SW480 (cell line): ENCODE data around the gene PMPCA.

Source experiments
- DNase-seq: peaks from one replicate; pipeline ENCODE4 v3.0.0-alpha.2; 2016; ENCODE audit warnings: low spot score

The PMPCA gene

DNA sequence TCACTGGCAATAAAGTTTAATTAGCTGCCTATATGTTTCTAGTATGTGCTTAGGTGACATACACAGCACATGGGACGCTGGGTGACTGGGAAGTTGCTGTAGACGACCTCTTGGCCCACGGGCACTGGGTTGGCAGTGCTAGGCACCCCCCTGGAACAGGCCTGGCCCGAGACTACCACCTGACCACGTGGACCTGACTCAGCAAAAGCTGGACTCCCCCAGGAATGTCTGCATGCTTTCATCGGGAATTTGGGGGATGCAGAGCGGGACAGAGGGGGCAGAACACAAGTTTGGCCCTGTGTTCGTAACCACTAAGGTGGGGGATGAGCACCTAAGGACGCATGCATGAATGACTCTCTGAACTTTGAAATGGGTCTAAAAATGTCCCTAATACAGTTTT is 45.8 kb downstream of the PMPCA start:
- no peak for DNase-seq

DNA sequence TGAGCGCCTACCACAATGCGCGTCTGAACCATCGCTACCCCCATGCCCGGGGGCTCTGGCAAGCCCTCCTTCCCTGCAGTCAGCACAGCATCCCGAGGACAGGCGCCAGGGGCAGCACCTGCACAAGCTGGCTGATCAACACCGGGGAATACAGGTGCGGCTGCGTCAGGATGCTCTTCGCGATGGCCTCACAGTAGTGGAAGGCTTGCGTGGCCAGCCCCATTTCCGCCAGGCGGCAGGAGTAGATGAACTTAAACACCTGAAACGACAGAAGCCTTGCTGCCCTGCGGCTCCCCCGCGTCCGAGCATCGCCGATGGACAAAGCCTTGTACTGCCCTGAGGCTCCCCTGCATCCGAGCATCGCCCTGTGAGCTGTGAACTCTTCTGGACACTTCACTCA is 46.9 kb downstream of the PMPCA start:
- DNase-seq = no peak

DNA sequence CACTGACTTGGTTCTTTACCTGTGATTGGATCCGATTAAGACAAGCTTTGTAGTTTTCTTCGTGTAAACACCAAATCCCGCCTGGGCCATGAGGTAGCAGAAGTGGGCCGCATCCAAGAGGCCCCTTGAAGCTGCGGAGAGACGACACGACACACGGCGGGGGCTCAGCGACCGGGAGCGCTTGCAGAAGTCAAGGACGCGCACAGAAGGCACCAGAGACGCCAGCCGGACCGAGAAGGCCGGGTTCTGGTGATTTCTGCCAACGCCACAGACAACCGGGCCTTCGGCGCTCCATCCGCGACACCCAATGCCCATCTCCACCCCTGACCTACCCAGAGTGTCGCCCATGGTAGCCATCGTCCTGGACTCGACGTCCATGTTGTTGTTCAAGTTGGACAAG is 49.0 kb downstream of the PMPCA start:
- DNase-seq = no peak

DNA sequence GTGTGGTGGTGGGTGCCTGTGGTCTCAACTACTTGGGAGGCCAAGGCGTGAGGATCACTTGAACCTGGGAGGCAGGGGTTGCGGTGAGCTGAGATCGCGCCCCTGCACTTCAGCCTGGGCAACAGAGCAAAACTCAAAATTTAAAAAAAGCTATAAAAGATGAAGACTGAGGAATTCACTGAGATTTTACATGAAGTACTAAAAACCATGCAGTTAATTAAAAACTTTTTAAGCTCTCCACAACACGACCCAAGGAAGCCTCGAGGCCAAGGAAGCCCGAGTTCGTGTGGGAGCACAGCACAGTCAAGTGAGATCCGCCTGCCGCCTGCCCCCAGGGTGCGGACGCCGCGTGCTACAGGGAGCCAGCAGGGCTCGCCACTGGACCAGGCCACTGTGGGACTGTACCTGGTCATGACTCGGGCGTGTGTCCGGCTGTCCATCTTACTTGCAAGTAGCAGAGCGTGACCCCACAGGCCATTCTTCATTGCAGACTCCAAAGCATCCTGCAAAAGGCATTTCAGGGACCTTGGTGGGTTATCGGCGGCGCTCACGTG is 50.4 kb downstream of the PMPCA start:
- DNase-seq = no peak

DNA sequence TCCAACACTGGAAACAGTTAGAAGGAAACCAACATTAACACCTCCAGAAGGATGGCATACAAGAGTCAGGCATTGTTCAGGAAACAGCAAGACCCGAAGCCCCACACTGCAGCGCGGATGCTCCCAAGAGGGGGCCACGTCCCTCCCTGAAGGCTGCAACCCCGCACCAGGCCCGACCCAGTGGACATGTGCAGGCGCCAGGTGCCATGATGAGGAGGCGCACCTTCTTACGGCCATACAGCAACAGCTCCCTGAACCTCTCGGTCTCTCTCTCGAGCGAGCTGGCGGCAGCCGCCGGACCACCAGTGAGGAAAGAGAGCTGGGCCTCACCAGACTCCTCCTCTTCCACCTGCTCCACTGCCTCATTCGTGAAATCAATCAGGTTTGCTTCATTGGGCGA is 52.2 kb downstream of the PMPCA start:
- no peak for DNase-seq

DNA sequence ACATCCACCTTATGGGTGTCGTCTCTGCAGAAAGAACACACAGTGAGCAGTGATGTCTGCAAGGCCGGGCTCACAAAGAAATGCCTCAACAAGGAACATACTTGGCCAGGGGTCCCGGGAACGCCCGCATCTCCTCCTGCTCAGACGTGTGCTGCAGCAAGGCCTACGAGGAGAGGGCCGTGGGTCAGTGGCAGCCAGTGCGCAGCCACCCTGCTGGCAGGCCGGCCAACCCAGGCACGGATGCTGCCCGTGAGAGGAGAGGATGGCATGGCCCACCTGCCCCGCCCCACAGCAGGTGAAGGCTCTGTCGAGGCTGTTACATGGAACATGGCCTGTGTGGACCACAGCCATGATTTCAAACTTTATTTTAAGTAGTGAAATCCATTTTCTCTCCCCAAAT is 53.1 kb downstream of the PMPCA start:
- no peak for DNase-seq

DNA sequence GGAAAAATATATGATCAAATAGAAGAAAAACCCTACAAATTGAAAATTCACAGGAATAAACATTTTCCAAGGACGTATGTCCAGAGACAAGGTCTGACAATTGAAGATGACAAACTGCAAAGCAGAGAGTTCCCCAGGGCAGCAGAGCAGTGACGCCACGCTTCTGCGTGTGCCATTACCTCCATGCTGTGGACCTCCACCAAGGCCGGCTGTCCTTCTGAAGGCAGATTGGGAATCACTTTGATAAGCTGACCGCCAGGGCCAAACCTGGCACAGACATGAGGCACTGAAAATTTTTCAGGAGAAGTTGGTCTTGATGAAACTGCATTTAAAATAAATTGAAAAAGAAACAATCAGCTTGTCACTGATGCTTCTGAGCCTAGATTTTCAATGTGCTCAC is 53.8 kb downstream of the PMPCA start:
- no peak for DNase-seq

DNA sequence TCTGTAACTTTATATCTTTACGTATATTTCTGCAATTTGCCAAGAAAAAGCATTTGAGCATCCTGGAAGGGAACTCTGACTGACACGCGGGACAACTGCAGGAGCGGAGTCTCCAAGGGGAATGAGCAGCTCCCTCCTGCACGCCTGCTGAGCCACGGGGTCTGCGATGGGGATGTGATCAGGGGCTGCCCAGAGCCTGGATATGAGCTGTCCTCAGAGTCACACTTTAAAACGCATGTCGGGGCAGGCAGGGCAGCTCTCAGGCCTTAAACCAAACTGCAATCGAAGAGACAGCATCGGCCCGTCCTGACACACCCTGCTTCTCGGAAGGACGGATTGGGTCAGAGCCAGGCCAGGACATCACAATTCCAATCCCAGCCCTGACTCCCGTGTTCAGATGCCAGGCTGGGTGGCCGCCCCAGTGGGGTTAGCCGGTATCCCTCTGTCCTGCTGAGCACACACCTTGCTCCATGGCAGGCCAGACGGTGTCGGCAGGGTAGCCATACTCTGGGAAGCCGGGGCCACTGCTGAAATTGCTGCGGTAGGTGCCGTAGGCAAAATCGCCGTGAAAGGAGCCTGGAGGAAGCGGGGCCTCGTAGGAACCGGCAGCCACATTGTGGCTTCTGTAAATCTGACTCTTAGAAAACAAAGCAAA is 55.2 kb downstream of the PMPCA start:
- DNase-seq = no peak

DNA sequence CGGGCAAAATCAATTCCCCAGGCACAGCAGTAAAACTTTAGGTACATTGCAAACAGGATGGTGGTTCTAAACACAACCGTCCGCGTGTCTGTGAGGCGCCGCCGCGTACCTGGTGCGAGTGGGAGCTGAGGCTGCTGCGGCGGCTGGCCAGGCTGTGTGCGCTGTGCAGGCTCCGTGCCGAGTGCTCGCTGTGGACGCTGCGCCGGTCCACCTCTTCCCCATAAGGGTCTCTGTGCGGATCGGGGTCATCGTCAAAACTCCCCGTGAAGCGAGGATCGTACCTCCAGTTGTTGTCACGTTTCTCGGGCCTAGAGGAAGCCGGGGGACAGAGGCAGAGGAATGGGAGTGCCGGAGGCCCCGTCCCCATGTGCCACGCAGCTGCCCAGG is 55.7 kb downstream of the PMPCA start:
- no peak for DNase-seq

DNA sequence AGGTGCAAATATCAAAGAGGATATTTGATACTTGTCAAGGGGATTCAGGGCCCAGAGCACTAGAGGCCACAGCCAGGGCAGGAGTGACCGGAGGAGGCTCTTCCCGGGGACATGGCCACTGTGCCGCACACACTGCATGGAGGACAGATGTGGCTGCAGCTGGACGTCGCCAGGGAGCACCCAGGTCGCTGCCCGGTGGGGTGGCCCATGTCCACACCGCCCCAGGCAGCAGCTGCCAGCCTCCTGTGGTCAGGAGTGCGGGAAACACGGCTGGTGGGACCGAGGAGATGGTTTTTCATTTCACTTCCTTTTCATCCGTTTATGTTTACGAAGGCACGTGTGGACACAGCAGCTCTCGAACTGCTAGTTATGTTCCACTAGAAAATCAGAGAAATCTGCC is 57.3 kb downstream of the PMPCA start:
- DNase-seq = no peak

DNA sequence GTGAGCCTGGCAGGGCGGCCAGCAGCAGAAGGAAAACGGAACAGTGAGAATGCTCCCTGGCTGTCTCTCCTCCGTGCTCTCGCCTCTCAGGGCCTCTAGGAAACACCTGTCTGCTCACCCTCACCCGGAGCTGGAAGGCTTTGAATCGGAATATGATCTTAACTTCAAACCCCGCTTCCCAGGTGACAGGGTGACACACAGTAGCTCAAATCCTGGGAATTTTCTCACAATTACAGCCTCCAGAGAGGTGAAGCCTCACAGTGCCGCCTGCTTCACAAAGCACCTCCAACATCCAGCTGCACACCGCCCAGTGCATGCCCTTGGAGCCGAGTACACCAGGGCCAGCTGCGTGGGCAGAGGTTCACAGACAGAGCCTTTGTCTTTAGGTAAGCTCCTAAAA is 59.9 kb downstream of the PMPCA start:
- DNase-seq = no peak

DNA sequence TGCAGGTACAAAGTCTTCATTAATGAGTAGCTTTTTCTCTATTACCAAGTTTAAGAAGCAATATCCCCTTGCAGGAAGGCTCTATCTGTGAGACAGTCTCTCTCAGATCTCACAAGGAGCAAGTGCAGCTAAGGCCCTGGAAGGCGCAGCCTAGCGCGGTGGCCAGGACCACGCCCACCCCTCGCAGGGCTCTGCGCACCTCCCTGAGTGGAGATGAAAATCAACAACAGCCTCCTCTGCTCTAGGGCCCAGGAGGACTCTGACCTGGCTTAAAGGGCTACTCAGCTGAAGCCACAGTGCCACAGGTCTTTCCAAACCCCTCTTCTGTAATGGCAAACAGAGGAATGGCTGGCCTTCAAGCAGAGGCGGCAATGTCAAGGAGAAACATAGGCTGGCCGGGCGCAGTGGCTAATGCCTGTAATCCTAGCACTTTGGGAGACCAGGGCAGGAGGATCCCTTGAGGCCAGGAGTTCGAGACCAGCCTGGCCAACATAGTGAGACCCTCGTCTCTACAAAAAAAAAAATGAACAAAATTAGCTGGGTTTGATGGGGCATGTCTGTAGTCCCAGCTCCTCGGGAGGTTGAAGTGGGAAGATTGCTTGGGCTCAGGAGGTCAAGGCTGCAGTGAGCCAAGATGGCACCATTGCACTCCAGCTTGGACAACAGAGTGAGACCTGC is 60.5 kb downstream of the PMPCA start:
- DNase-seq = no peak

DNA sequence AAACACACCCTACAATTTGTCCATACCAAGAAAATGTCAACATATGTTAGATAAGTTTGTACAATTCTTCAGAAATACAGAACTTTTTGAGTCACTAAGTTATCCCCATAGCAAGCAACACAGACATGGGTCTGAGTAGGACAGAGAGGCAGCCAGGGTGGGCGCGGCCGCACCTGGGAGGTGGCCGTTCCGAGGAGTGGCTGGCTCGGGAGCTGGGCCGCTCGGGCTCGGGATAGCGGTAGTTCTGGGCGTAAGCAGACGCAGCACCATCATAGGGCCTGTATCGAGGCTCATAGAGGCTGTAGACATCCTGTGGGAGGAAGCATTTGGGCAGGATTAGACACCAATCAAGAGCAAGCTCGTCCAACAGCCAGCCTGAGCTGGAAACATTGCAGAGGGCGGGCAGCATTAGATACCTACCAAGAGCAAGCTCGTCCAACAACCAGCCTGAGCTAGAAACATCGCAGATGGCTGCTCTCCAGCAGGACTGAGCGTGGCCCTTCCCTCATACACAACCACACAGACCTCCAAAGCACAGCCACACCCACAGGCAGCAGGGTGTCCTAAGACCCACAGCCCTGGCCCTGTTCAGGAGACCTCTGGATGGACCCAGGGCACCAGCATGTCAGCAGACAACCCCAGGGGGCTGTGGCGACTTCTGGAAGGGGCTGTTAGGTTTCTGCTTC is 61.5 kb downstream of the PMPCA start:
- DNase-seq = no peak

DNA sequence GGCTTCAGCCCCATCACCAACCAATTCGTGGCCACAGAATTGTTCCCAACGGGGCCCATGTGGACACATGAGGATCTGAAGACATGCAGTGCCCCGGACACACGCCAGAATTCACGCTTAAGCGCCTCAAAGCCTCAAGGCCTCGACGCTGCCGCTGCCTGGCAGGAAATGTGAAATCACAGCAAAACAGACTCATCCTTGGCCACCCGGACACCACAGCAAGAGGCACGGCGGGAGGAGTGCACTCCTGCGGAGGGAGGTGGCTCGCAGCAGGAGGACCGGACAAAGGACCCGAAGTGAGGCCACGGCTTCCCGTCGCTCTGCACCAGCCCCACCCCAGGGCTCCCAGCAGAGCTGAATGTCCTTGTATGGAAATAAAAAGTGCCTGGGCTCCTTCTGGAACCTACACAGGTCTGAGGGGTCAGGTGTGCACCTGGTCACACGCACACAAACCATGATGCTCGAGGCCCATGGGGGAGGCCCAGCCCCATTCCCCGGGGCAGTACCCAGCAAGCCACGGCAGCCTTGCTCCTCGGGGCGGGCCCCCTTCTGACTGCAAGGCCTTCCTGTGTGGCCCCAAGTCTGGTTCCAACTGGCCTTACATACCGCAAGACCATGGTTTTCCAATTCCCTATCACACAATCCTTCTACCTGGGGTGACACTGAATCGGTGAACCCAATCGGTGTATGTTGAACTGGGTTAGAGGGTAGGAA is 62.3 kb downstream of the PMPCA start:
- no peak for DNase-seq

DNA sequence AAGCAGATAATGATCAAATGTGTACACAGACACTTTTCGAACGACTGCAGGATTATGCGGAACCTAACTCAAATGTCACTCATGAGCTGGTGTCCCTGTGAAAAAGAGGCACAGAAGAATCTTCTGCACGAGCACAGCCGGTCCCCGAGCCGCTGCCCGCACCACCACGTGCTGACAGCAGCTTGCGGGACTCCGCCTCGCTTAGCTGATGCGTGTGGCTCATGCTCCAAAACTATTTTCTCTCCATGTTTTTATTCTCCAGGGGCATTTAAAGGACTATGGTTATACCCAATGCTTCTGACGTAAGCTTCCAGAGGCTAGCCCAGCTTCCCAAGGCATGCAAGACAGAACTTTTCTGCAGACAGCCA is 62.9 kb downstream of the PMPCA start:
- DNase-seq = no peak
